KMS-11 (cell line): ENCODE data around the gene CLINT1.

ENCODE experiments used
- H2AFZ ChIP-seq: fragments of 200-600 bp; sonication (generic); 2 replicates; pipeline ENCODE4 v1.6.1; 2016; ENCODE audit warnings: antibody characterized with exemption, mixed run types, low read depth
- H3K27ac ChIP-seq: fragments of 200-600 bp; sonication (generic); 2 replicates; pipeline ENCODE4 v1.6.1; 2016; ENCODE audit warnings: mild to moderate bottlenecking, mixed run types
- H3K27me3 ChIP-seq: fragments of 200-600 bp; sonication (generic); 2 replicates; pipeline ENCODE4 v1.6.1; 2017; ENCODE audit warnings: mild to moderate bottlenecking, low read depth, mixed run types, moderate library complexity; ENCODE audit not compliant: insufficient read depth
- H3K36me3 ChIP-seq: fragments of 200-600 bp; sonication (generic); 2 replicates; pipeline ENCODE4 v1.6.1; 2017; ENCODE audit warnings: mild to moderate bottlenecking, mixed run types; ENCODE audit not compliant: insufficient read depth
- H3K4me1 ChIP-seq: fragments of 200-600 bp; sonication (generic); 2 replicates; pipeline ENCODE4 v1.6.1; 2016; ENCODE audit warnings: mild to moderate bottlenecking, low read depth, mixed run types; ENCODE audit not compliant: poor library complexity, severe bottlenecking
- H3K4me2 ChIP-seq: fragments of 200-600 bp; sonication (generic); 2 replicates; pipeline ENCODE4 v1.7.0; 2016; ENCODE audit warnings: mild to moderate bottlenecking, mixed run types
- H3K4me3 ChIP-seq: fragments of 200-600 bp; sonication (generic); IDR thresholded peaks from 2 replicates; pipeline ENCODE4 v1.6.1; 2017; ENCODE audit warnings: low read depth, low read length, mixed read lengths; ENCODE audit not compliant: insufficient read depth
- H3K79me2 ChIP-seq: fragments of 200-600 bp; sonication (generic); 2 replicates; pipeline ENCODE4 v1.6.1; 2016; ENCODE audit warnings: low read depth, mixed run types; ENCODE audit not compliant: insufficient read depth
- H3K9ac ChIP-seq: fragments of 200-600 bp; sonication (generic); 2 replicates; pipeline ENCODE4 v1.6.1; 2016; ENCODE audit warnings: mild to moderate bottlenecking, mixed run types
- H4K20me1 ChIP-seq: fragments of 200-600 bp; sonication (generic); 2 replicates; pipeline ENCODE4 v1.6.1; 2016; ENCODE audit warnings: mild to moderate bottlenecking, mixed run types; ENCODE audit not compliant: insufficient read depth
- CTCF ChIP-seq: fragments of 200-600 bp; sonication (generic); conservative IDR thresholded peaks from 2 replicates; pipeline ENCODE4 v1.6.1; 2017; ENCODE audit warnings: low read depth, mild to moderate bottlenecking, antibody characterized with exemption, low read length, moderate library complexity, mixed read lengths

The CLINT1 gene

DNA sequence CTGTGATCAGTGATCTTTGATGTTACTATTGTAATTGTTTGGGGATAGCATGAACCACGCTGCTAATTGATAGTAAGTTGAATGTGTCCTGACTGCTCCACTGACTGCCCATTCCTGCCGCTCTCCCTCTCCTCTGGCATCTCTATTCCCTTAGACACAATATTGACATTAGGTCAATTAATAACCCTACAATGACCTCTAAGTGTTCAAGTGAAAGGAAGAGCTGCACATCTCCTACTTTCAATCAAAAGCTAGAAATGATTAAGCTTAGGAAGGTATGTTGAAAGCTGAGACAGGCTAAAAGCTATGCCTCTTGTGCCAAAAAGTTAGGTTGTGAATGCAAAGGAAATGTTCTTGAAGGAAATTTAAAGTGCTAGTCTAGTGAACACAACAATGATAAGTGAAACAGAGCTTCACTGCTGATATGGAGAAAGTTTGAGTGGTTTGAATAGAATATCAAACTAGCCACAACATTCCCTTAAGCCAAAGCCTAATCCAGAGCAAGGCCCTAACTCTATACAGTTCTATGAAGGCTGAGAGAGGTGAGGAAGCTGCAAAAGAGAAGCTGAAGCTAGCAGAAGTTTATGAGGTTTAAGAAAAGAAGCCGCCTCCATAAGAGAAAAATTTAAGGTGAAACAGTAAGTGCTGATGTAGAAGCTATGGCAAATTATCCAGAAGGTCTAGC is 12.9 kb downstream of the CLINT1 start:
- Histone ChIP-seq H3K4me3 (no peak overlapping the region), H3K27ac (no peak overlapping the region), H3K27me3 (no peaks in the 10 kb centered on the region), H3K4me1 (peaks cover 32% of the 10 kb centered on the region), H3K36me3 (no peaks in the 10 kb centered on the region), H3K9ac (no peak overlapping the region), H3K79me2 (peaks cover 91% of the 10 kb centered on the region), H2AFZ (no peak overlapping the region), H3K4me2 (no peak overlapping the region), H4K20me1 (no peaks in the 10 kb centered on the region)
- no peak for TF ChIP-seq CTCF

- Histone ChIP-seq H4K20me1 (no peaks in the 10 kb centered on the region), H3K4me1 (peaks cover 37% of the 10 kb centered on the region), H3K27ac (no peak overlapping the region; the same call in 1 of the 2 replicates), H3K4me3 (no peak overlapping the region), H3K9ac (no peak overlapping the region), H3K79me2 (peaks cover 78% of the 10 kb centered on the region; the same call in 1 of the 2 replicates), H3K4me2 (peak overlapping the region; percentile 40; the same call in 1 of the 2 replicates), H3K27me3 (no peaks in the 10 kb centered on the region), H2AFZ (no peak overlapping the region), H3K36me3 (no peaks in the 10 kb centered on the region)
- TF ChIP-seq CTCF = no peak
Measured at GRCh38 chr5:157842787-157843186, 16.2 kb downstream of the CLINT1 start.

DNA sequence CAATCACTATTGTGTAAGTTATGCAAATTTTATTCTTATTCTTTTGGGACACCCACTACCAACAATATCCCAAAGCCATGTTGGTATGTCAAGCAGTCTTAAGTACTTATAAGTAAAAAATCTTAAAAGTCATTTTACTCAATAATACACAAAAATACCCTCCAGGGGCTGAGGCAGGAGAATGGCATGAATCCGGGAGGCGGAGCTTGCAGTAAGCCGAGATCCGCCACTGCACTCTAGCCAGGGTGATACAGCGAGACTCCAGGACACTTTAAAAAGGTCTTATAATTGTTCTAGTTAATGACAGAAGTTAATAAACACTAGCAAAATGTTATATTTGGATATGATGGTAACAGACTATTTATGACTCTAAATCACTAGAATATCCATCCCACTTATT is 16.8 kb downstream of the CLINT1 start:
- no peak overlapping the region for H2AFZ ChIP-seq
- H3K4me3 ChIP-seq = no peak overlapping the region
- H3K4me2 ChIP-seq = no peak overlapping the region
- H3K27me3 ChIP-seq = no peaks in the 10 kb centered on the region
- H3K27ac ChIP-seq = no peak overlapping the region
- H4K20me1 ChIP-seq = no peaks in the 10 kb centered on the region
- H3K79me2 ChIP-seq = peaks cover 74% of the 10 kb centered on the region; the same call in 1 of the 2 replicates
- H3K36me3 ChIP-seq = no peaks in the 10 kb centered on the region
- TF ChIP-seq CTCF = no peak
- H3K4me1 ChIP-seq = peaks cover 37% of the 10 kb centered on the region
- no peak overlapping the region for H3K9ac ChIP-seq

DNA sequence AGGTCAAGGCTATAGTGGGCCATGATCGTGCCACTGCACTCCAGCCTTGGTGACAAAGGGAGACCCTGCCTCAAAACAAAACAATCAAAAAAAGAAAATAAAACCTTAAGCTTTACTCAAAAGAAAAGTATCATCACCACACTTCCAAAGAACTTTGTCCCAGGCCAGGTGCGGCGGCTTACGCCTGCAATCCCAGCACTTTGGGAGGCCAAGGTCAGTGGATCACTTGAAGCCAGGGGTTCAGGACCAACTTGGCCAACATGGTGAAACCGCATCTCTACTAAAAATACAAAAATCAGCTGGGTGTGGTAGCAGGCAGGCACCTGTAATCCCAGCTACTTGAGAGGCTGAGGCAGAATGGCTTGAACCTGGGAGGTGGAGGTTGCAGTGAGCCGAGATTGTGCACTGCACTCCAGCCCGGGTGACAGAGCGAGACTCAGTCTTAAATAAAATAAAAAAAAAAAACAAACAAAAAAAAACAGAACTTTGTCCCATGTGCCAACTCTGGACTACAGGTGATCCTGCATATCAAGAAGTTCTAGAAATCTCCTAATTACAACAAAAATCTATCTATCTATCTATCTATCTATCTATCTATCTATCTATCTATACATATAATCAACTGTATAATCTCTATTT is 19.7 kb downstream of the CLINT1 start:
- peaks cover 67% of the 10 kb centered on the region; the same call in 1 of the 2 replicates for H3K79me2 ChIP-seq
- H3K4me2 ChIP-seq = no peak overlapping the region
- H3K27me3 ChIP-seq = no peaks in the 10 kb centered on the region
- 0 out of 2 replicates have a peak, but pooled peaks cover 3% of the 10 kb centered on the region for H4K20me1 ChIP-seq
- H3K27ac ChIP-seq = no peak overlapping the region
- H2AFZ ChIP-seq = no peak overlapping the region
- H3K4me3 ChIP-seq = no peak overlapping the region
- no peak overlapping the region for H3K9ac ChIP-seq
- no peaks in the 10 kb centered on the region for H3K36me3 ChIP-seq
- TF ChIP-seq CTCF = no peak
- H3K4me1 ChIP-seq = peaks cover 30% of the 10 kb centered on the region
